ENCODE results near the gene TEDC1.

Gene TEDC1

DNA sequence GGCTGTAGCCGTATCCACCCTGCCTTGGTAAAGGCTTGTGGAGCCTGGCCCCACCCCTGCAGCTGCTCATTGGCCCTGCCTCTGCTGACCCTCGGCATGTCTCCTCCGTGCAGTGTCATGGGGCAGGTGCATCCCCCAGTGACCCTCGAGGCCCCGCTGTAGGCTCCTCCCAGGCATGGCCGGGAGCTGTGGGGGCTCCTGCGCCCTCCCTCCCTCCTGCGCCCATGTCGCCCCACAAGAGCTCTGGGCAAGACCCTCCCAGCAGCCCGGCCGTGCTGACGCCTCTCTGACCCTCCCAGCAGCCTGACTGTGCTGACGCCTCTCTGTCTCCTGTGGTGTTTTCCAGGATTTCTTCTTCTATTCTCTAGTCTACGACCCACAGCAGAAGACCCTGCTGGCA lies 37.2 kb upstream of the TEDC1 start:
- Mint-ChIP-seq H3K4me1 (peaks cover 14% of the 10 kb centered on the region), H3K27me3 (no peaks in the 10 kb centered on the region), H3K27ac (no peak overlapping the region), H3K4me3 (no peak overlapping the region), H3K9me3 (no peaks in the 10 kb centered on the region), H3K36me3 (peaks cover 40% of the 10 kb centered on the region)
- ATAC-seq = no peak

GRCh38 chr14:105455086-105455640 lies 35.9 kb upstream of the TEDC1 start:
- no peaks in the 10 kb centered on the region for H3K27me3 Mint-ChIP-seq
- peaks cover 14% of the 10 kb centered on the region for H3K4me1 Mint-ChIP-seq
- no peak overlapping the region for H3K27ac Mint-ChIP-seq
- no peak for ATAC-seq
- no peak overlapping the region for H3K4me3 Mint-ChIP-seq
- no peaks in the 10 kb centered on the region for H3K9me3 Mint-ChIP-seq
- peaks cover 39% of the 10 kb centered on the region for H3K36me3 Mint-ChIP-seq

GRCh38 chr14:105455766-105456660 lies 35.0 kb upstream of the TEDC1 start:
- Mint-ChIP-seq H3K27ac (no peak overlapping the region), H3K4me3 (no peak overlapping the region), H3K4me1 (peaks cover 14% of the 10 kb centered on the region), H3K36me3 (peaks cover 41% of the 10 kb centered on the region), H3K27me3 (no peaks in the 10 kb centered on the region), H3K9me3 (no peaks in the 10 kb centered on the region)
- no peak for ATAC-seq

DNA sequence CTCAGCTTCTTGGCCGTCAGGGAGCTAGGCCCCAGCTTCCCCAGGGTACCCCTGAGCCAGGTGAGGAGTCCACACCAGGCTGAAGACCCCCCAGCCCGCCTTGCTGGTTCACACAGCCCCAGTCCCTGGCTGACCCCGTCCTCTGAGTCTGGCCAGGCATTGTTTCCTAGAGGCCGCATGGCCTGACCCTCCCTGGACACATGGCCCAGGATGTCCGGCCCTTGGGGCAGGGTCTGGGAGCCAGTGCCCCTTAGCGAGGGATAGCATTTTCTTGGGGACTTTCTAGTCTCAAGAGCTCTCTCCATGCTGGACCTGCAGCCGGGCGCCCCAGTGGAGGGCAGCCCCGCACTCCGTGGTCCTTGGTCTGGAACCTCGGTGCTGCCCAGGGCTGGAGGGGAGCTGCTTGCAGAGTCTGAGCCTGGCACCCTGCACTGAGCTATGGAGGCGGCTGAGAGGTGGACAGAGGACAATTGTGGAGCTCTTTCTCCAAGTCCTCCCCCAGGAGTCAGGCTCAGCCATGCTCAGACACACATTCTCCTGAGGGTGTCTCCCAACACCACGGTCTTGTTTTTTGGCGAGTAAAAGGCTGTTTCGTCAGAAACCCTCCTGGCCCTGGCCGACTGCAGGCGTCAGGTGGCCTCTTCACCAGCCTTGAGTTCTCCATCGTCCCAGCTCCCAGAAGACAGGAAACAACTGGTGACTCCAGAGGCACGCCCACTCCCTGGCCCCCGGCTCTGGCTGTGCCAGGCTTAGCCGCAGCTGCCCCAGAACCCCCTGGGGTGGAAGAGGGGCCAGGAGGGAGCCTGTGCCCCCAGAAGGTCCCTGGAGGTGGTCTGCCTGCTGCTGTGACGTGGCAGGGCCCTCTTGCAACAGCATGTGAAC lies 34.1 kb upstream of the TEDC1 start:
- H3K9me3 Mint-ChIP-seq = no peaks in the 10 kb centered on the region
- peaks cover 46% of the 10 kb centered on the region for H3K36me3 Mint-ChIP-seq
- H3K27ac Mint-ChIP-seq = no peak overlapping the region
- no peak for ATAC-seq
- peaks cover 14% of the 10 kb centered on the region for H3K4me1 Mint-ChIP-seq
- no peak overlapping the region for H3K4me3 Mint-ChIP-seq
- H3K27me3 Mint-ChIP-seq = no peaks in the 10 kb centered on the region

- Mint-ChIP-seq H3K27ac (no peak overlapping the region), H3K4me3 (no peak overlapping the region), H3K9me3 (no peaks in the 10 kb centered on the region), H3K4me1 (peaks cover 14% of the 10 kb centered on the region), H3K27me3 (no peaks in the 10 kb centered on the region), H3K36me3 (peaks cover 38% of the 10 kb centered on the region)
- ATAC-seq = no peak
Measured at GRCh38 chr14:105458010-105458409, 33.0 kb upstream of the TEDC1 start.

DNA sequence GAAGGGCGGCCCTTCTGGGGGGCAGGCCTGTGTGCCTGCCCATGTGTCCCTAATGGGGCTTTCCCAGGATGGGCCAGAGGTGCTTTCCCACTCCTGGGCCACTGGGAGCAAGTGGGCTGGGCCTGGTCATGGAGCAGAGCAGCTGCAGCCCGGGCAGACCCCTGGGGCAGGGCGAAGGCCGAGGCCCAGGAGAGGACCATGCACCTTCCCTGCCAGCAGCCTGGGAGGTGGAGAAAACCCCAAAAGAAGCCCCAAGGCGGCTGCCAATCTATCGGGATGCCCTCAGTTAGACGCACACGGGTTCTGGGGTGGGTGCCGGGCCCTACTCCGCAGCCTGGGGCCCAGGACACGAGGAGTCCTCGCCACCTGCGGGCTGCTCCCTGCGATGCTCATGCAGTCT lies 32.5 kb upstream of the TEDC1 start:
- H3K9me3 Mint-ChIP-seq = no peaks in the 10 kb centered on the region
- no peak overlapping the region for H3K27ac Mint-ChIP-seq
- H3K4me3 Mint-ChIP-seq = no peak overlapping the region
- H3K27me3 Mint-ChIP-seq = no peaks in the 10 kb centered on the region
- peaks cover 14% of the 10 kb centered on the region for H3K4me1 Mint-ChIP-seq
- ATAC-seq = no peak
- H3K36me3 Mint-ChIP-seq = peaks cover 39% of the 10 kb centered on the region

GRCh38 chr14:105460116-105460515 lies 30.9 kb upstream of the TEDC1 start:
- Mint-ChIP-seq H3K9me3 (no peaks in the 10 kb centered on the region), H3K36me3 (peaks cover 32% of the 10 kb centered on the region), H3K27me3 (no peaks in the 10 kb centered on the region), H3K4me3 (no peak overlapping the region), H3K4me1 (peaks cover 7% of the 10 kb centered on the region), H3K27ac (no peak overlapping the region)
- no peak for ATAC-seq

GRCh38 chr14:105460616-105461015 lies 30.4 kb upstream of the TEDC1 start:
- H3K4me3 Mint-ChIP-seq = no peak overlapping the region
- no peaks in the 10 kb centered on the region for H3K9me3 Mint-ChIP-seq
- peaks cover 2% of the 10 kb centered on the region for H3K4me1 Mint-ChIP-seq
- peaks cover 32% of the 10 kb centered on the region for H3K36me3 Mint-ChIP-seq
- no peak overlapping the region for H3K27ac Mint-ChIP-seq
- no peak for ATAC-seq
- H3K27me3 Mint-ChIP-seq = no peaks in the 10 kb centered on the region

- no peaks in the 10 kb centered on the region for H3K9me3 Mint-ChIP-seq
- H3K4me3 Mint-ChIP-seq = no peak overlapping the region
- no peak overlapping the region for H3K27ac Mint-ChIP-seq
- peaks cover 30% of the 10 kb centered on the region for H3K36me3 Mint-ChIP-seq
- no peaks in the 10 kb centered on the region for H3K27me3 Mint-ChIP-seq
- no peaks in the 10 kb centered on the region for H3K4me1 Mint-ChIP-seq
- ATAC-seq = no peak
Measured at GRCh38 chr14:105461903-105462302, 29.1 kb upstream of the TEDC1 start.

DNA sequence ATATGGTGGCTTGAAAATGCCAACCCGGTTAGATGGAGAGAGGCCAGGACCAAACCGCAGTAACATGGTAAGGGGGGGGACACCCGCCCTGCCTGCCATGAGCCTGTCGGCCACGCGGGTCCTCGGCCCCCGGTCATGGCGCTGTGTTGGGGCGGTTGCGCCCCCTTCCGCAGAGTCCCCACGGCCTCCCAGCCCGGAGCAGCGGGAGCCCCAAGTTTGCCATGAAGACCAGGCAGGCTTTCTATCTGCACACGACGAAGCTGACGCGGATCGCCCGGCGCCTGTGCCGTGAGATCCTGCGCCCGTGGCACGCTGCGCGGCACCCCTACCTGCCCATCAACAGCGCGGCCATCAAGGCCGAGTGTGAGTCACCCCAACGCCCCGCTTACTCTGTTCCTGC lies 26.5 kb upstream of the TEDC1 start:
- no peaks in the 10 kb centered on the region for H3K27me3 Mint-ChIP-seq
- peaks cover 30% of the 10 kb centered on the region for H3K36me3 Mint-ChIP-seq
- no peak for ATAC-seq
- H3K4me1 Mint-ChIP-seq = no peaks in the 10 kb centered on the region
- H3K4me3 Mint-ChIP-seq = no peak overlapping the region
- H3K9me3 Mint-ChIP-seq = no peaks in the 10 kb centered on the region
- no peak overlapping the region for H3K27ac Mint-ChIP-seq

DNA sequence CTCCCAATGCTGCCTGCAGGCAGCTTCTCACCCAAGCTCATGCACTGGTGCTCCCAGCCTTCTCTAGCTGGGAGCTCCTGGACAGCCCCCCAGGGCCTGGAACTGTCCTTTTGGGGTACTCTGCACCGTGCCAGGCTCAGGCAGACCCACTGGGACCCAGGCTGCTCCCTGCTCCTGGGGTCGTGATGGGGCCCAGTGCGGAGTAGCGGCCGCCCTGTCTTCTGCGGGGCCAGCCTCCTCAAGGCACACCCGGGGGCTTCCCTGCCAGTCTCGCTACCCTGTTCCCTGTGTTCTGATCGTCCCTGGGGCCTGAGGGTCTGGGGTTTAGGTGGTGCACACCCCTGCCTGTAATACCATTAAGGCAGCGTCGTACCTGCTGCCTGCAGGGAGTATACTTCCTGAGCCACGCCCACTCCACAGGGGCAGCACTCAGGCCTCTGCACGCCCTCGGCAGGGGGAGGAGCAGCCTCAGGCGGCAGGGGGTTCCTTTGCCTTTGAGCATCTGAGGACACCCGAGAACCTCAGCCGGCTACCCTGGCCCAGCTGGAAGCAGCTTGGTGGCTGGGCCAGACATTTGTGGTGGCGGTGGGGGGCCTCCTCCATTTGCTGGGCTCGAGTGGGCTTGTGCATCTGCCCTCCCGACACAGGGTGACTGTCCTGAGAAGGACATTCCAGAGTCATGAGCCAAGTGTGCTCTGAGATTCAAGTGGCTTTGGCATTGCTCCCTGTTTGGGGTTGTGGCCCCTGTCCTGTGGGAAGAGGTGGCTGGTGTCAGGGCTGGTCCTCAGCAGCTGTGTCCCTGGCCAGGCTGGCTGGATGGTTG lies 25.6 kb upstream of the TEDC1 start:
- H3K27me3 Mint-ChIP-seq = no peaks in the 10 kb centered on the region
- no peak overlapping the region for H3K4me3 Mint-ChIP-seq
- H3K27ac Mint-ChIP-seq = no peak overlapping the region
- ATAC-seq = no peak
- no peaks in the 10 kb centered on the region for H3K9me3 Mint-ChIP-seq
- no peaks in the 10 kb centered on the region for H3K4me1 Mint-ChIP-seq
- H3K36me3 Mint-ChIP-seq = peaks cover 28% of the 10 kb centered on the region

- Mint-ChIP-seq H3K9me3 (no peaks in the 10 kb centered on the region), H3K27me3 (no peaks in the 10 kb centered on the region), H3K4me1 (peaks cover 2% of the 10 kb centered on the region), H3K36me3 (peaks cover 19% of the 10 kb centered on the region), H3K4me3 (no peak overlapping the region), H3K27ac (no peak overlapping the region)
- ATAC-seq = peak; percentile 17
Measured at GRCh38 chr14:105466531-105467248, 24.4 kb upstream of the TEDC1 start.

DNA sequence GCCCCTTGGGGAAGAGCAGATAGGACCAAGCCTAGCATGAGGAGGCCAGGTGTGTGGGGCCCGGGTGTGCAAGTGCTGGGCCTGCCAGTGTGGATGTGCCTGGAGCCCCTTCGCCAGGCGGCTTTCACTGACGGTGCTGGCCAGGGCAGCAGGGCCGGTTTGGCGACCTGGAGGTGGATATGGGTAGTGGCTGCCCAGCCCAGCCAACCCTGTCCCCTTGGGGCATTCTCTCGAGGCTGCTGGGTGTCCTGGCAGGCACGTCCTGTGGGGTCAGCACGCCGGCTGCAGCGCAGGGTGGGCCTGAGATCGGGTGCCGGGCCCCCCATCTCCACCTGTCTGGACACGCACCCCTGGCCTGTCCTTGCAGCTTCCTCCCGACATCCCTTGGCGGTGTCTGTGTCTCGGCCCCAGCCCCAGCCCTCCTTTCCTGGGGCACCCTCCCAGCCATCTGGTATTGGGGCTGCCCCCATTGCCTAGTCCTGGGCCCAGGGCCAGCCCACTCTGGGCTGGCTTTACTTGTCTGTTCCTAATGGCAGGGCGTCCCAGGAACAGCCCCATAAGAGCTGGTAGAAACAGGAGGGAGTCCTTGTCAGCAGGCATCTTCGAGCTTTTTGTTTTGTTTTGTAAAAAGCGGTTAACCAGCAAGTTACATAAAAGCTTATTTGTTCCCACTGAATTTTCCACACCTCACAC lies 23.7 kb upstream of the TEDC1 start:
- H3K4me1 Mint-ChIP-seq = peaks cover 6% of the 10 kb centered on the region
- no peaks in the 10 kb centered on the region for H3K9me3 Mint-ChIP-seq
- no peak overlapping the region for H3K4me3 Mint-ChIP-seq
- H3K27me3 Mint-ChIP-seq = no peaks in the 10 kb centered on the region
- peaks cover 17% of the 10 kb centered on the region for H3K36me3 Mint-ChIP-seq
- ATAC-seq = no peak
- H3K27ac Mint-ChIP-seq = no peak overlapping the region

- no peaks in the 10 kb centered on the region for H3K9me3 Mint-ChIP-seq
- H3K27ac Mint-ChIP-seq = no peak overlapping the region
- ATAC-seq = no peak
- H3K27me3 Mint-ChIP-seq = no peaks in the 10 kb centered on the region
- H3K4me1 Mint-ChIP-seq = peaks cover 11% of the 10 kb centered on the region
- H3K4me3 Mint-ChIP-seq = no peak overlapping the region
- peaks cover 13% of the 10 kb centered on the region for H3K36me3 Mint-ChIP-seq
Measured at GRCh38 chr14:105467942-105468471, 23.0 kb upstream of the TEDC1 start.

Data from stimulated activated memory B cell treated with anti-CD40 and anti-IgM and Interleukin-4, amounts not matched to agents 10 μg/mL and 1 μg/mL and 100 μg/mL, for 72 hours (primary cell).